C4-2B (cell line): ENCODE data around the gene SLC4A4.

Source experiments
- ZFX ChIP-seq: fragments of 450-650 bp; IDR thresholded peaks from 2 replicates; pipeline ENCODE4 v1.6.1; 2017
- TF ChIP-seq, protein P1 (sequence below): fragments of 450-650 bp; conservative IDR thresholded peaks from 2 replicates; pipeline ENCODE4 v1.5.1; 2017; ENCODE audit warnings: mild to moderate bottlenecking

DNA sequence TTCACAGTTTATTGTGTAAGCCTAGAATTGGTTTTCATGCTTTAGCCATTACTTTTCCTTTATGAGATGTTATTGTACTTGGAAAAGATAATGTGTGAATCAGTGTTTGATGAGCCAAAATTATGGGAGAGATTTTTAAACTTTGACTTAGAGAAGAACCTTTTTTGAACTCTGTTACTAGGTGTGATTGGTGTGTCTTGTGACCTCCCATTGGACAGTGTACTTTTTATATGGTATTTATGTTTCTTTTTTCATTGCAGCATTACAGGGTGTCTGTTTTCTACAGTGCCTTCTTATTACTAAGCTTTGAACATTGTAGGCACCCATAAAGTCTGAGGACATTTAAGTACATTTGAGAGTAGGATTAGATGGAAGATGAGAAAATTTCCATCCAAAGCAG, 91.1 kb downstream of the SLC4A4 start:
- TF ChIP-seq, protein P1, sequence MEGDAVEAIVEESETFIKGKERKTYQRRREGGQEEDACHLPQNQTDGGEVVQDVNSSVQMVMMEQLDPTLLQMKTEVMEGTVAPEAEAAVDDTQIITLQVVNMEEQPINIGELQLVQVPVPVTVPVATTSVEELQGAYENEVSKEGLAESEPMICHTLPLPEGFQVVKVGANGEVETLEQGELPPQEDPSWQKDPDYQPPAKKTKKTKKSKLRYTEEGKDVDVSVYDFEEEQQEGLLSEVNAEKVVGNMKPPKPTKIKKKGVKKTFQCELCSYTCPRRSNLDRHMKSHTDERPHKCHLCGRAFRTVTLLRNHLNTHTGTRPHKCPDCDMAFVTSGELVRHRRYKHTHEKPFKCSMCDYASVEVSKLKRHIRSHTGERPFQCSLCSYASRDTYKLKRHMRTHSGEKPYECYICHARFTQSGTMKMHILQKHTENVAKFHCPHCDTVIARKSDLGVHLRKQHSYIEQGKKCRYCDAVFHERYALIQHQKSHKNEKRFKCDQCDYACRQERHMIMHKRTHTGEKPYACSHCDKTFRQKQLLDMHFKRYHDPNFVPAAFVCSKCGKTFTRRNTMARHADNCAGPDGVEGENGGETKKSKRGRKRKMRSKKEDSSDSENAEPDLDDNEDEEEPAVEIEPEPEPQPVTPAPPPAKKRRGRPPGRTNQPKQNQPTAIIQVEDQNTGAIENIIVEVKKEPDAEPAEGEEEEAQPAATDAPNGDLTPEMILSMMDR, result no peak
- TF ChIP-seq ZFX, result no peak
